Activated gamma-delta T cell treated with anti-CD3 and anti-CD28 coated beads, Interleukin-2, amount 50 U/mL, for 16 hours (primary cell): ENCODE data around the gene TNRC18.
"Not testable (repeated sequence)": the region's sequence is repeated elsewhere in the genome, so short reads cannot be mapped to it uniquely, and the experiment has no call there.

ENCODE experiments used
- DNase-seq: peaks from one replicate; pipeline ENCODE4 v3.0.0-alpha.2; 2020; ENCODE audit warnings: low read depth

Gene TNRC18, protein sequence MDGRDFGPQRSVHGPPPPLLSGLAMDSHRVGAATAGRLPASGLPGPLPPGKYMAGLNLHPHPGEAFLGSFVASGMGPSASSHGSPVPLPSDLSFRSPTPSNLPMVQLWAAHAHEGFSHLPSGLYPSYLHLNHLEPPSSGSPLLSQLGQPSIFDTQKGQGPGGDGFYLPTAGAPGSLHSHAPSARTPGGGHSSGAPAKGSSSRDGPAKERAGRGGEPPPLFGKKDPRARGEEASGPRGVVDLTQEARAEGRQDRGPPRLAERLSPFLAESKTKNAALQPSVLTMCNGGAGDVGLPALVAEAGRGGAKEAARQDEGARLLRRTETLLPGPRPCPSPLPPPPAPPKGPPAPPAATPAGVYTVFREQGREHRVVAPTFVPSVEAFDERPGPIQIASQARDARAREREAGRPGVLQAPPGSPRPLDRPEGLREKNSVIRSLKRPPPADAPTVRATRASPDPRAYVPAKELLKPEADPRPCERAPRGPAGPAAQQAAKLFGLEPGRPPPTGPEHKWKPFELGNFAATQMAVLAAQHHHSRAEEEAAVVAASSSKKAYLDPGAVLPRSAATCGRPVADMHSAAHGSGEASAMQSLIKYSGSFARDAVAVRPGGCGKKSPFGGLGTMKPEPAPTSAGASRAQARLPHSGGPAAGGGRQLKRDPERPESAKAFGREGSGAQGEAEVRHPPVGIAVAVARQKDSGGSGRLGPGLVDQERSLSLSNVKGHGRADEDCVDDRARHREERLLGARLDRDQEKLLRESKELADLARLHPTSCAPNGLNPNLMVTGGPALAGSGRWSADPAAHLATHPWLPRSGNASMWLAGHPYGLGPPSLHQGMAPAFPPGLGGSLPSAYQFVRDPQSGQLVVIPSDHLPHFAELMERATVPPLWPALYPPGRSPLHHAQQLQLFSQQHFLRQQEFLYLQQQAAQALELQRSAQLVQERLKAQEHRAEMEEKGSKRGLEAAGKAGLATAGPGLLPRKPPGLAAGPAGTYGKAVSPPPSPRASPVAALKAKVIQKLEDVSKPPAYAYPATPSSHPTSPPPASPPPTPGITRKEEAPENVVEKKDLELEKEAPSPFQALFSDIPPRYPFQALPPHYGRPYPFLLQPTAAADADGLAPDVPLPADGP (N-terminal part only)

DNA sequence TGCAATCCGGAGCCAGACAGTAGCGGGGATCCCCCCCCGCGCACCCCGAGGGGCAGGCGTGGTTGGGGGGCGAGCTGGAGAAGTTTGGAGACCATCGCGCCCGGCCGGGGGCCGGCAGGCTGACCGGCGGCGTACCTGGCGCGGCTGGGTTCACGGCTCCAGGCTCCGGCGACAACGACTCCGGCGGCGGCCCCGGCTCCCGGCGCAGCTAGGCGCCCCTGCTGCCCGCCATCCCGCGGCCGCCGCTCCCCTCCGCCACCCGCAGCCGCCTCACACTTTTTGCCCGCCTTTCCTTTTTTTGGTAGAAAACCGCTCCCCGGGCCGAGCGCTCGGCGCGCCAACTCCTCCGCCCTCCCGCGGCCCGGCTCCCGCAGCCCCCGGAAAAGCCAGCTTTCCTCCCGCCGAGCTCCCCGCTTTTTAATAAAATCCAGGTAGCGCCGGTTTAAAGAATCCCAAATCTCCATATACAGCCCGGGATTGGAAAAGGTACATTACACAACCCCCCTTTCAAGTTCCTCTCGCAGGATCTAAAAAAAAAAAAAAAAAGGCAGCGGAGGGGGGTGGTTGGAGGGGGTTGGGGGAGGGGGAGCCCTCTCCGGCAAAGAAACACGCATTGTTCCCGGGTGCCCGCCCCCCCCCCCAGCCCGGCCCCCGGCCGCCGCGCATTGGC is at the start of gene TNRC18:
Gene TNRC18 (minus strand): TSS at position 529 of the 670 bp plus-strand sequence. CDS start 2,588 bp downstream, outside the sequence.
- no peak for DNase-seq

DNA sequence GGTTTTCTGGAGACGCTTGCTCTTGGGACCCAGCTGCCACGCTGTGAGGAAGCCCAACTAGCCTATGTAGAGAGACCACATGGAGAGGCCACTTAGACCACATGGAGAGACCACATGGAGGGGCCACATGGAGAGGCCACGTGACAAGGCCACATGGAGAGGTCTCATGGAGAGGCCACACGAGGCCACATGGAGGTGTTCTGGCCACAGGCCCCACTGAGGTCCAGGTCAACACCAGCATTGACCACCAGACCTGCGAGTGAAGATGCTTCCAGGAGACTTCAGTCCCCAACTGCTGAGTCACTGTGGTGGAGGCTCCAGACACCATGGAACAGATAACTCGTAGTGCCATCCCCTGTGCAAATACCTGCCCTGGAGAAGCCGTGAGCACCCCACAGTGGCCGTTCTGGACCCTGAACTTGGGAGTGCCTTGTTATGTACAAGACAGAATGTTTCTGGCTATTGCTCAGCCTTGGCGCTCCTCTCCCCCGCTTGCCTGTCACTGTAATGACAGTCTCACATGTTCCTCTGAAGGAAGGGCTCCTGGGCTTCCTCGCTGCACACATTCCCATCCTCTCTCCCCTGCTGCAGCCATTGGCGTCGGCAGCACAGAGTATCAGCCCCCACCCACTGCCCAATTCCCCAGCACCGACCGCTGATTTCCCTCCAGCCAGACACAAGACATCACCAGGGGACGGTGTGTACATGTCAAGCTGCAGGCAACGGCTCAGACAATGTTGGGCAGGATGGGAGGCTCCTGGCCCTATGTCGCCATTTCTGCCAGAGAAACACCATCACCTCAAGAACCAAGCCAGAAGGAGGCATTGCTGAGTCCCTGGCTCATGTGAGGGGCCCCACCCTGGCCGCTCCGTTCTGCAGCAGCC is 49.0 kb upstream of the TNRC18 start:
- no peak for DNase-seq

DNA sequence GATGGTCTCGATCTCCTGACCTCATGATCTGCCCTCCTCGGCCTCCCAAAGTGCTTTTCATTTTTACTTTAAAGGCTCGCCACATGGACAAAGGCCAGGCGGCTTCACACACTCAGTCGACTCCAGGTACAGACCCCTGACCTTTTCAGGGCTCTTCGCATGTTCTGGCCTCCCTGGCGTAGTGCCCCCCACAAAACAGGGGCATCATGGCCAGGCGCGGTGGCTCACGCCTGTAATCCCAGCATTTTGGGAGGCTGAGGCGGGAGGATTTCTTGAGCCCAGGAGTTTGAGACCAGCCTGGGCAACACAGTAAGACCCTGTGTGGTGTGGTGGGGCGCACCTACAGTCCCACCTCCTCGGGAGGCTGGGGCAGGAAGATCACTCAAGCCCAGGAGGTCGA is 48.0 kb upstream of the TNRC18 start:
- not testable (repeated sequence) for DNase-seq

DNA sequence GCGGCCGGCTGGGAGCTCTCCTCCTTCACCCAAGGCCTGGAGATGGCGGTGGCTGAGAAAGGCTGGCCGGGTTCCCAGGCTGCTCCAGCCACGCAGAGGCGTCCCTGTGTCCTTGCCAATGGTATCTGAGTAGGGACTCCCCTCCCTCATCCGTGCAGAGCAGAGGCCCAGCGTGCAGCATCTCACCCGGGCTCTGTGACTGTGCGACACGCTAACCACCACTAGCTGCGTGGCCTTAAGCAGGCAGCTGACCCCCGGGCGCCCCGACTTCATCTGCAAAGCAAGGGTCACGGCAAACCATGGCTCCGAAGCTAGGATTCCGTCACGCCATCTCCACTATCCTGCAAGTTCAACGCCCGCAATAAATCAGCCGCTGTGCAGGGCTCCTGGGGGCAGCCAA is 47.2 kb upstream of the TNRC18 start:
- DNase-seq: no peak

DNA sequence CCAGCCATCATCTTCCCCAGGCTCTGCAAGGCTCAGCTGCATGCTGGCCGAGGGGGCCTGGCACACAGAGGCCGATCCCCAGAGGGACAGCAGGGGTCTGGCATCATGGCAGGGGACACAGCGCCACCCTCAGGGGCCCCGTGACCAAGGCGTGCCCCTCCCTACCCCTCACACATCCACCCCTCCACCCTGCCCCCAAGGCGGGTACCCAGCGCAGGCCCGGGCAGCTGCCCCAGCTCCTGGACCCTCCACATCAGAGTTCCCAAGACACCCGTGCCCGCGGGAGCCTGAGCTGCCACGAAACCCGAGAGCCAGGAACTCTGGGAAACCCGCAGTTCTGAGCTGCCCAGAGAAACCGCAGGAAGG is 46.5 kb upstream of the TNRC18 start:
- DNase-seq: no peak

DNA sequence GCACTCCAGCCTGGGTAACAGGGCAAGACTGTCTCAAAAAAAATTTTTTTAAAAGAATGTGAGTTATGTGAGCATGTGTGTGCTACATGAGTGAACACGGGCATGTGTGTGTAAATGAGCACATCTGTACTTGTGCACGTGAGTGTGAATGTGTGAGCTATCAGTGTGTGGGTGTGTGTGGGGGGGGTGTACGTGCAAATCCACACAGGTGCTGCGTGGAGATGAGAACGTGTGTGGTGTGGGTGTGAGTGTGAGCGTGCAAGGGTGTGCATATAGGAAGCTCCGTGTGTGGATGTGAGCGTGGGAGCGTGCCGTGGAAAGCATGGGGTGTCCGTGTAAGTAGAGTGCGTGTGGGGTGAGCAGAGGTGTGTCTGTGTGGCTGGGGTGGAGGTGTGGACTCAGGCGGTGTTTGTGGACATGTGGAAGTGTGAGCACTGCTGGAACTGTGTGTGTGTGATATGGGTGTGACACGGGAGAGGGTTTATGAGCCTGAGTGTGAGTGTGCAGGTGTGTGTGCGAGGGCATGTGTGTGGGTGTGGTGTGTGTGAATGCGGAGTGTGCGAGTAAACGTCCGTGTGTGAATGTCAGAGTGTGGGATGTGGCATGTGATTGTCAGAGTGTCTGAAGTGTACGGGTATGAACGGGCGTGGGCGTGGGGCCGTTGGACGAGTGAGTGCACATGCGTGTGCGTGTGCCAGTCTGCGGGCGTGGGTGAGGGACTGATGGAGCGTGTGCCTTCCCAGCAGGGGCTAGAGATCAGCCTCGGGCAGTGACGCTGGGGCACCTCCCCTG is 45.9 kb upstream of the TNRC18 start:
- no peak for DNase-seq

DNA sequence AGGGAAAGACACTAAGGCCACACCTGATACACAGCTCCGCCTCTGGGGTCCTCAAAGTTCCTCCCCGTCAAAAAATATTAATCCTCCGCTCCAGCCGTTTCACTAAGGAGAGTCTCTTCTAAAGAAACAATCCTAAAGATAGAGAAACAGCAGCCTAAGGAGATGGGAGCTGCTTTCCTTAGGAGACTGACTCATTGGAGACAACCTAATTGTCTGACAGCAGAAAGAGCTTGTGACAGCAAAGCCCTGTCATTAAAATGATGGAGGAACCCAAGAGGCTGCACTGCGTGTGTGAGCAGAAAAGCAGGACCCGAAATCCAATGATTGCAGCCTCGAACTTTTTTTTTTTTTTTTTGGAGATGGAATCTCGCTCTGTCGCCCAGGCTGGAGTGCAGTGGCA is 44.0 kb upstream of the TNRC18 start:
- DNase-seq: no peak

DNA sequence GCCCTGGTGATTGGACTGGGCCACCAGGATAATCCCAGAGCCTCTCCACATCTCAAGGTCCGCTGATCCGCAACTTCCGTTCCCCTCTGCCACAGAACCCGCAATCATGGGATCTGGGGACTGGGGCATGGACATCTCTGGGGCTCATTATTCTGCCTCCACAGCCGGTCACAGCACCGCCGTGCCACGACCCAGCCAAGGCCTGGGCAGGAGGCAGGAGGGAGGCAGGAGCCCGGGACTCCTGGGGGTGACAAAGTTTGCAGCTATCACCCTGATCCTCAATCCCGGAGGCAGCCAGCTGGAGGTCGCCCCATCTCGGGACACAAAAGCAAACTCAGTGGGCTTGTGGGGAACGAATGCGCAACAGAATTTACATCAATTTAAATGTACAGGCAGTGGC is 42.9 kb upstream of the TNRC18 start:
- DNase-seq: no peak

DNA sequence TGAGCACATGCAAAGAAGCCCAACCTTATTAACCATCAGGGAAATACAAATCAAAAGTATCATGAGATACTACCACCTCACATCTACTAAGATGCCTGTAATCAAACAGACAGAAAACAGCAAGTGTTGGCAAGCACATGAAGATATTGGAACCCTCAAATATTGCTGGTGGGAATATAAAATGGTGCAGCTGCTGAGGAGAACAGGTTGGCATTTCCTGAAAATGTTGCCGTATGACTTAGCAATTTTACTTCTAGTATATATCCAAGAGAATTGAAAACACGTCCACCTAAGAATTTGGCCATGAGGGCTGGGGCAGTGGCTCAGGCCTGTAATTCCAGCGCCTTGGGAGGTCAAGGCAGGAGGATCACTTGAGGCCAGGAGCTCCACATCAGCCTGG is 39.4 kb upstream of the TNRC18 start:
- no peak for DNase-seq

DNA sequence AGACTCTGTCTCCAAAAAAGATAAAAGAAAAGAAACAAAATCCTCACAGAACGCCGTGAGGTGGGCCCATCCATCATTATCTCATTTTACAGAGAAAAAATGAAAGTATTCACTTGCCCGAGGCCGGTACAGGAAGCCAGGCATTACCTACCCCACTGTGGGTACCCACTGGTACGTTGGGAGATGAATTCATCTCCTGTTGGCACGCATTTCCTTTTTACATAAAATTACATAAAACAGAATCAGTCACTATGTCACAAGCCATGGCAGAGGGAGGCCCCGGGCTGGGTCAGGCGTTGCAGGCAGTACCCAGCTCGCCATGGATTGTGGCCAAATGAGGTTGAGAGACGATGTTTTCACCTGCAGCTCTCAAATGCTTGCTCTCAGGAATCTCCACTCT is 38.6 kb upstream of the TNRC18 start:
- DNase-seq: no peak

DNA sequence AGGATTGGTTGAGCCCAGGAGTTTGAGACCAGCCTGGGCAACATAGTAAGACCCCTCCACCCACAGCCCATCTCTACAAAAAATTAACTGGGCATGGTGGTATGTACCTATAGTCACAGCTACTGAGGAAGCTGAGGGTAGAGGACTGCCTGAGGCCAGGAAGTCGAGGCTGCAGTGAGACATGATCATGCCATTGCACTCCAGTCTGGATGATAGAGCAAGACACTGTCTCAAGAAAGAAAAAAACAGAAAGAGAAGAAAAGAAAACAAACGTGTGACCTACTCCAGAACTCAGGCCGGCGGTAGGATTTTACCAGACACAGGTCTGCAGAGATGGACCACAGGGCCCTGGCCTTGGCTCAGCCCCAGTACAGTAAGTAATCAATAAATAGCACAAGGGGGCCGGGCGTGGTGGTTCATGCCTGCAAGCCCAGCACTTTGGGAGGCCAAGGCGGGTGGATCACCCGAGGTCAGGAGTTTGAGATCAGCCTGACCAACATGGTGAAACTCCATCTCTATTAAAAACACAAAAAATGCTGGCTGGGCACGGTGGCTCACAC is 35.4 kb upstream of the TNRC18 start:
- DNase-seq: no peak

DNA sequence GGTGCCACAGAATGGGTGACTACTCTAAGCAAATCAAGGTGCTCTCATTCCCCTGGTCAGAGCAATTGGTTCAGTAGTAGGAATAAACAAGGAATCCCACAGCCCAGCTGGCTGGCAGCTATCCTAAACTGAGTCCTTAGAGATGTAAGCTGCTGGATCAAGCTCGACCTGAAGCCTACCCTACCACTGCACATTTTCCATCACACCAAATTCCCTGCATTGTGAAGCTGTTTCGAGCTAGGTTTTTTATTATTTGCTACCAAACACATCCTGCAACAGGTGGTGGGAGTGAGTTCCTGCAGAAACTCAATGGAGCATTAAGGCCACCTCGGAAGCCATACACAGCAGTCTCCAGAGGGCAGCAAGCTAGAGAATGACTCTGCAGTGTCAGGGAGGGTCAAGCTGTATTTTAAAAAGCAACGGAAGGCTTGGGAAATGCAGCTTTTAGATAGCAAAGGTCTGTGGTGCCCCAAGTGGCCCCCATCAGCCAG is 33.7 kb upstream of the TNRC18 start:
- DNase-seq: no peak

DNA sequence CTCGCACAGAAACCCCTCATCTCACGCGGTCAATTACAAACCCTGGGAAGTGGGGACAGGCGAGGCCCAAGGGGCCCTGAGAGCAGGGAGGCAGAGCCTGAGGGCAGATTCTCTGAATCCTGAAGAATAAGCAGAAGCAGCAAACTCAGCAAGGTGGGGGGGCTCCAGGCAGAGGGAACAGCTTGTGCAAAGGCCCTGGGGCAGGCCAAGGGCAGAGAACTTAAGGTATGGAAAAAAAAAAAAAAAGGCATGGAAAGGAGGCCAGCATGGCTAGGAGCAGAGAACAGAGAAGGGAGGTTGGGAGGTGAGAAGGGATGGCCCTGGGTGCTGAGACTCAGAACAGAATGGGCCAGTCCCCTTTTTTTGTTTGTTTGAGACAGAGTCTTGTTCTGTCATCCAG is 32.8 kb upstream of the TNRC18 start:
- no peak for DNase-seq

DNA sequence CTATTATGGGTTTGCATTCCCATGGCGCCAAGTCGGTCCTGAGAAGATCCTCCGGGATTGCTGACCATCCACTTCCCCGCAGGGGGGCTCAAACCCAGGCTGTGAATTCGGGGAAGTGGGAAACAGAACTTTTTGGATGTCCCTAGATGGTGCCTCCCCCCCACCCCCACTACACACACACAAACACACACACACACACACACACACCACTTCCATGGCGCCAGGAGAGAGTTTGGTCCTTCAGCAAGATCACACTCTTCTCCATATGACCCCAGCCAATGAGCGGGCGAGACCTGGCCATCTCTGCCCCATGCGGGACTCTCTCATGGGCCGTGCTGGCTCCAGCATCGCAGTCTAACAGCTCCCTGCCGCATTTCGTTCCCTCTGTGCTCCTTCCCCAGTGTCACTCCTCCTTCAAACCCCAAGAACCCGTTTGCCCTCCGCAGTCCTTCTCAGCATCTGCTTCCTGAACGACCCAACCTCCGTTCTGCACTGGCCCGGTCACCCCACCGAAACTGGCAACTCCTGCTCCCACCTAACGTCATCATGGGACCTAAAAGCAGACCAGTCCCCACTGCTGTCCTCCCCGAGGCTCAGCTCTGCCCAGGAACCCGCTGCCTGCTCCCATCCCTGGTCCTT is 32.1 kb upstream of the TNRC18 start:
- DNase-seq: no peak

DNA sequence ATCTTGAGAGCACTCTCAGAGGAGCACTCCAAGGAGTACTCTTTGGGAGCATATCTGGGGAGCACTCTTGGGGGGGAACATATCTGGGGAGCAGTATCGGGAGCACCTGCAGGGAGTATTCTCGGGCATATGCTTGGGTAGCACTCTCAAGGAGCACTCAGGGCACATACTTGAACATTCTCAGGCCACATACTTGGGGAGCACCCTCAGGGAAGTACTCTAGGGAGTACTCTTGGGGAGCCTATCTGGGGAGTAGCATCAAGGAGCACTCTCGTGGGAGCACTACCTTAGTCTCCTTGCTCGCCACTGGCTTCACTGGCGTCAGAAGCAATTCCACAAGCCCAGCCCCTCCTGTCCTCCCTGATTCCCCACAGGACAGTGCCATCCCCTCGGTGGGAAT is 31.5 kb upstream of the TNRC18 start:
- no peak for DNase-seq

DNA sequence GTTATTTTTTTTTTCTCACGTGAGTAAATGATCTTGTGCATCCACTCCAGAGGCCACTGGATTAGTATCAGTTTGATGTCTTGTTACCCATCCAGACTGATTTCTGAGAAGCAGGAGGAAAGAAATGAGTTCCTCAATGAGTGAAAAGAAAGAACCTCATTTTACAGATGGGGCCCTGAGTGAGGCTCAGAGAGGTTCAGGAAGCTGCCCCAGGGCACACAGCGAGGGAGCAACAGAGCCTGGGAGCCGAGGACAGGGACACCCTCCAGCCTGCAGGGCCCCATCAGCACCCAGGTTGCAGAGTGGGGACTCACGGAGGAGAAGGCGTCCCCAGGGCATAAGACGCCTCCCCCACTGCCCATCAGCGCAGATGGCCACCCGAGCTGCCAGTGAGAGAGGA is 30.9 kb upstream of the TNRC18 start:
- DNase-seq: no peak

DNA sequence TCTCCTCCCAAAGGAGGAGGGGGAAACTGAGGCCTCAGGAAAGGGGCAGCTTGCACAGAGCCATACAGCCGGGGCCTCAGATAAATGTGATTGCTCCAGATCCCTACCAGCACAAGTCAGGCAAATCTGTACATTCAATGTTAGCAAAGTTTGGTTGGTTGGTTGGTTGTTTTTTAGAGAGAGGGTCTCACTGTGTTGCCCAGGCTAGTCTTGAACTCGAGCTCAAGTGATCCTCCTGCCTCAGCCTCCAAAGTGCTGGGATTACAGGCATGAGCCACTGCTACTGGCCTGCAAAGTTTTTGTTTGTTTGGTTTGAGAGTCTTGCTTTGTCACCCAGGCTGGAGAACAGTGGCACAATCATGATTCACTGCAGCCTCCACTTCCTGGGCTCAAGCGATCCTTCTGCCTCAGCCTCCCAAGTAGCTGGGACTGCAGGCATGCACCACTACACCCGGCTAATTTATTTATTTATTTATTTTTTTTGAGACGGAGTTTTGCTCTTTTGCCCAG is 30.0 kb upstream of the TNRC18 start:
- DNase-seq: no peak

DNA sequence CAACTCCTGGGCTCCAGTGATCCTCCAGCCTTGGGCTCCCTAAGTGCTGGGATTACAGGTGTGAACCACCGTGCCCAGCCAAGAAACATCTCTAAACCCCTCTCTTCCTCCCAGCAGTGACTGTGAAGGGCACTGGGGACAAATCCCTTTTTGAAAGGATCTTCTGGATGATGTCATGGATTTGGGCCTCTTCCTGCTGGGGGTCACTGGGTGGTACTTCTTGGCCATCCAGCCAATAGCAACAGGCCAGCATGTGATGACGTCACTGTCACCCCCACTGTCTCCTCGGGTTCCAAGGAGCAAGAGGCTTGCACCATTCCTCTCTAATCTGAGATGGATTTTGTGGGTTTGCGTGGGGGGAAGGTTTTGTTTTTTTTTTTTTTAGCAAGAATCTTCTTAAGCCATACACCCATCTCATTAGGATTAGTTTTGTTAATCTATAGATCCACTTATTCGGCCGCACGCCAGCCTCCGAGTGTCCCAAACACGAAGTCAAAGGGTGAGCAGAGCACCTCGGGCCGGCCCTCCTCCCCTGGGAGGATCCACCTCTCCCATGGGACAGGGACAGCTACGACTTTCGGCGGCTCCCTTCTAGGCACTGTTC is 29.4 kb upstream of the TNRC18 start:
- no peak for DNase-seq

DNA sequence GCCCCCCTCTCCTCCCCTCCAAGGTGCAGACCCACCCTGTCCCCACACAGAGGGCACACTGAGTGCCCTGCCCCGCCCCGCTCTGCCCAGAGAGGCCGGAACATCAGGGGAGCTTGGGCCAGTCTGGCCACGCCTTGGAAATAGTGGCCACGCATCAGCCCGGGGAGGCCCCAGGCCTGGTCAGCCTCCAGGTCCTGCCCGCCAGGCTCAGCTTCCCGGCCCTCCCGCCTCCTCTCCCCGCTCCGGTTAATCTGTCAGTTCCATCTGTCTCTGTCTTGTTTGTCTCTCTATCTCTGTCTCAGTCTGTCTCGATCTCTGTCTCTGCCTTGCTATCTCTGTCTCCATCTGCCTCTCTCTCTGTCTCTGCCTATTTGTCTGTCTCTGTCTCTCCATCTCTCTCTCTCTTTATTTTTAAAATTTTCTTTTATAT is 28.9 kb upstream of the TNRC18 start:
- no peak for DNase-seq
